ENCODE data around the gene PAM16.

Gene PAM16

GRCh38 chr16:4322121-4323052, 28.7 kb downstream of the PAM16 start:
- H3K18ac ChIP-seq (ENCODE audit: low read length) = no peak overlapping the region
- no peak overlapping the region for H3K4me3 ChIP-seq (ENCODE audit: low read length)
- H4K5ac ChIP-seq (ENCODE audit: low read length) = no peak overlapping the region

DNA sequence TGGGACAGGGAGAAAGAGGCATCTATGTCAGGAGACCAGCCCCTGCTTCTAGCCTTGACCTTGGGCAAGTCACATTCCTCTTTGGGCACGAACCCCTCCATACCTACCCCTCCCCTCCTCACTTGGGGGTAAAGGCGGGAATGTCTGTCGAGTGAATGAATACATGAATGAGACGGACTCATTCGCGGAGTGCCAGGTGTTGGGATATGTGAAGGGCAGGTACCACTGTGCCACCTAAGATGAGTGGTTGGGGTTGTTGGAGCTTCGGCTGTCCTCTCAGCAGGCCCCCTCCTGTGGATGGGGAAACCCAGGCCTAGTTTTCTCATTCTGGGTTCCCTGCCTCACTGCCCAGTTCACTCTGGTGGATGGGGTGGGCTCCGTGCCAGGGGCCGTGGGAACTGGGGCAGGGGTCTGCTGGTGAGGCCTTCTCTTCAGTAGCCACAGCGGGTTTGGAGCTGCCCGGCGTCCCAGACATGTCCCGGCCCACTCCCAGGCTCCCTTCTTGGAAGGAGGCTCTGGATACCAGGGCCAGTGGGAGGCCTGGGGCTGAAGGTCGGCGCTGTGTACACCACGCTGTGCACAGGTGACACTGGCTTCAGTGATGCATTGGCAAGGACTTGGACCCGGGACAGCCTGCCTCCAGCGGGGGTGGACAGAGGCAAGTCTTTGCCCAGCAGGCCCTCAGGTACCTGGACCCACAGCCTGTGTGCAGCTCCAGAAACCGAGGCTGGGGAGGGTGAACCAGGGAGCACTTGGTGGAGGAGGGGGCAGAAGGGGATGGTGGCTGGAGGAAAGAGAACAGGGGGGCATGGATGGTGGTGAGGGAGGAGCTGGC, 29.6 kb downstream of the PAM16 start:
- H3K27ac ChIP-seq (ENCODE audit: low read depth, low read length) = no peak overlapping the region
- no peak overlapping the region for H3K9ac ChIP-seq (ENCODE audit: low read length)
- no CpG with 5 or more reads among the region's 19 CpGs for WGBS (ENCODE audit: extremely low coverage, insufficient coverage, low lambda C conversion rate)
- no peak overlapping the region for H4K5ac ChIP-seq (ENCODE audit: low read length)
- no peak overlapping the region for H3K18ac ChIP-seq (ENCODE audit: low read length)
- H3K4ac ChIP-seq (ENCODE audit: low read depth, low read length) = no peak overlapping the region
- no peak for DNase-seq
- no peak overlapping the region for H3K23ac ChIP-seq (ENCODE audit: low read length)
- H3K4me2 ChIP-seq (ENCODE audit: low read length) = no peak overlapping the region
- peaks cover 4% of the 10 kb centered on the region for H3K4me1 ChIP-seq (ENCODE audit: control insufficient read depth, low read depth, low read length)
- no peak overlapping the region for H4K8ac ChIP-seq (ENCODE audit: low read depth, low read length)
- H2BK5ac ChIP-seq (ENCODE audit: low read length) = no peak overlapping the region
- no peak overlapping the region for H2BK15ac ChIP-seq (replicated peaks; ENCODE audit: low read depth)
- H3K79me1 ChIP-seq (ENCODE audit: low read length) = peaks cover 19% of the 10 kb centered on the region
- no peak overlapping the region for H3K56ac ChIP-seq (ENCODE audit: low read length)
- H3K4me3 ChIP-seq (ENCODE audit: low read length) = no peak overlapping the region
- peaks cover 38% of the 10 kb centered on the region for H3K79me2 ChIP-seq (ENCODE audit: control insufficient read depth, insufficient read depth, low read length)
- no peak overlapping the region for H2AK5ac ChIP-seq (ENCODE audit: low read length)
- no peaks in the 10 kb centered on the region for H3K27me3 ChIP-seq (ENCODE audit: insufficient read depth, low read length, poor library complexity)
- no peak overlapping the region for H2BK120ac ChIP-seq (ENCODE audit: low read depth, low read length)
- H3K36me3 ChIP-seq (ENCODE audit: control insufficient read depth, insufficient read depth, low read length) = no peaks in the 10 kb centered on the region

More at GRCh38 chr16:4322121-4323052, 28.7 kb downstream of the PAM16 start:
- no peak overlapping the region for H3K9ac ChIP-seq (ENCODE audit: low read length)
- no peak overlapping the region for H2AK5ac ChIP-seq (ENCODE audit: low read length)
- no peak for DNase-seq
- peaks cover 4% of the 10 kb centered on the region for H3K4me1 ChIP-seq (ENCODE audit: control insufficient read depth, low read depth, low read length)
- H3K36me3 ChIP-seq (ENCODE audit: control insufficient read depth, insufficient read depth, low read length) = no peaks in the 10 kb centered on the region
- no peak overlapping the region for H4K8ac ChIP-seq (ENCODE audit: low read depth, low read length)
- no peak overlapping the region for H2BK120ac ChIP-seq (ENCODE audit: low read depth, low read length)
- H3K79me1 ChIP-seq (ENCODE audit: low read length) = peaks cover 14% of the 10 kb centered on the region
- no peak overlapping the region for H3K56ac ChIP-seq (ENCODE audit: low read length)
- no peak overlapping the region for H3K4ac ChIP-seq (ENCODE audit: low read depth, low read length)
- no peak overlapping the region for H3K4me2 ChIP-seq (ENCODE audit: low read length)
- H3K27me3 ChIP-seq (ENCODE audit: insufficient read depth, low read length, poor library complexity) = no peaks in the 10 kb centered on the region
- H3K27ac ChIP-seq (ENCODE audit: low read depth, low read length) = no peak overlapping the region
- H2BK15ac ChIP-seq (replicated peaks; ENCODE audit: low read depth) = no peak overlapping the region
- no CpG with 5 or more reads among the region's 30 CpGs for WGBS (ENCODE audit: extremely low coverage, insufficient coverage, low lambda C conversion rate)
- no peak overlapping the region for H3K23ac ChIP-seq (ENCODE audit: low read length)
- H3K79me2 ChIP-seq (ENCODE audit: control insufficient read depth, insufficient read depth, low read length) = peaks cover 34% of the 10 kb centered on the region
- no peak overlapping the region for H2BK5ac ChIP-seq (ENCODE audit: low read length)

GRCh38 chr16:4320571-4321137, 30.5 kb downstream of the PAM16 start:
- Histone ChIP-seq H3K79me2 (ENCODE audit: control insufficient read depth, insufficient read depth, low read length) (peaks cover 38% of the 10 kb centered on the region), H2BK15ac (replicated peaks; ENCODE audit: low read depth) (no peak overlapping the region), H3K4ac (ENCODE audit: low read depth, low read length) (no peak overlapping the region), H3K4me2 (ENCODE audit: low read length) (no peak overlapping the region), H4K5ac (ENCODE audit: low read length) (no peak overlapping the region), H2AK5ac (ENCODE audit: low read length) (no peak overlapping the region), H3K27me3 (ENCODE audit: insufficient read depth, low read length, poor library complexity) (no peaks in the 10 kb centered on the region), H3K23ac (ENCODE audit: low read length) (no peak overlapping the region), H3K27ac (ENCODE audit: low read depth, low read length) (no peak overlapping the region), H4K8ac (ENCODE audit: low read depth, low read length) (no peak overlapping the region), H3K36me3 (ENCODE audit: control insufficient read depth, insufficient read depth, low read length) (no peaks in the 10 kb centered on the region), H2BK120ac (ENCODE audit: low read depth, low read length) (no peak overlapping the region), H3K4me1 (ENCODE audit: control insufficient read depth, low read depth, low read length) (peaks cover 4% of the 10 kb centered on the region), H2BK5ac (ENCODE audit: low read length) (no peak overlapping the region), H3K56ac (ENCODE audit: low read length) (no peak overlapping the region), H3K18ac (ENCODE audit: low read length) (no peak overlapping the region), H3K9ac (ENCODE audit: low read length) (no peak overlapping the region), H3K4me3 (ENCODE audit: low read length) (no peak overlapping the region), H3K79me1 (ENCODE audit: low read length) (peaks cover 19% of the 10 kb centered on the region)
- WGBS (ENCODE audit: extremely low coverage, insufficient coverage, low lambda C conversion rate) = no CpG with 5 or more reads among the region's 16 CpGs
- no peak for DNase-seq

- Histone ChIP-seq H3K4me1 (ENCODE audit: control insufficient read depth, low read depth, low read length) (peaks cover 4% of the 10 kb centered on the region), H3K4me3 (ENCODE audit: low read length) (no peak overlapping the region)
- no CpG with 5 or more reads among the region's 37 CpGs for WGBS (ENCODE audit: extremely low coverage, insufficient coverage, low lambda C conversion rate)
These were observed 31.4 kb downstream of the PAM16 start for GRCh38 chr16:4319454-4320421.

DNA sequence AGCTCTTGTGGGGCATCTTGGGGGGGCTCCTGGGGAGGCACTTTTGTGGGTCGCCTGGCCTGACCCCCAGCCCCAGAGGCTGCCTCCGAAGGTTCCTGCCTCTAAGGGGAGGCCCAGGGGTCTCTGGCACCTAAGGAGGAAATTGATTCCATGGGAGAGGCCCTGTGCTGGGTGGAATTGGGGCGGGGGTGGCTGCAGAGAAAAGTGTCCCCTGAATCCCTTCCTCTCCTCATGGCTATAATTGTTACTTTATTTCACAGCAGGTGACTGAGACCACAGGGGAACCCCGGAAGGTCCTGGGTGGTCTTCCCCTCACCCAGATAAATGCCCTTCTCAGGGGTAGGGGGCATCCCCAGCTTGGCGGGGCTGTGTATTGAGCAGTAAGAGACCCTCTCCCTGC, 32.2 kb downstream of the PAM16 start:
- H3K4ac ChIP-seq (ENCODE audit: low read depth, low read length) = no peak overlapping the region
- no peak overlapping the region for H2BK120ac ChIP-seq (ENCODE audit: low read depth, low read length)
- no peak overlapping the region for H3K23ac ChIP-seq (ENCODE audit: low read length)
- no peak overlapping the region for H3K4me2 ChIP-seq (ENCODE audit: low read length)
- no peak overlapping the region for H4K8ac ChIP-seq (ENCODE audit: low read depth, low read length)
- no peak for DNase-seq
- H3K79me2 ChIP-seq (ENCODE audit: control insufficient read depth, insufficient read depth, low read length) = peaks cover 32% of the 10 kb centered on the region
- peaks cover 4% of the 10 kb centered on the region for H3K4me1 ChIP-seq (ENCODE audit: control insufficient read depth, low read depth, low read length)
- H3K79me1 ChIP-seq (ENCODE audit: low read length) = peaks cover 13% of the 10 kb centered on the region
- no peak overlapping the region for H4K5ac ChIP-seq (ENCODE audit: low read length)
- no peak overlapping the region for H3K9ac ChIP-seq (ENCODE audit: low read length)
- H3K4me3 ChIP-seq (ENCODE audit: low read length) = no peak overlapping the region
- peak overlapping the region; percentile 56 for H3K56ac ChIP-seq (ENCODE audit: low read length)
- no peak overlapping the region for H3K27ac ChIP-seq (ENCODE audit: low read depth, low read length)
- H3K36me3 ChIP-seq (ENCODE audit: control insufficient read depth, insufficient read depth, low read length) = no peaks in the 10 kb centered on the region
- WGBS (ENCODE audit: extremely low coverage, insufficient coverage, low lambda C conversion rate) = no CpG with 5 or more reads among the region's 5 CpGs
- no peak overlapping the region for H2BK15ac ChIP-seq (replicated peaks; ENCODE audit: low read depth)
- no peaks in the 10 kb centered on the region for H3K27me3 ChIP-seq (ENCODE audit: insufficient read depth, low read length, poor library complexity)
- H3K18ac ChIP-seq (ENCODE audit: low read length) = no peak overlapping the region
- H2AK5ac ChIP-seq (ENCODE audit: low read length) = no peak overlapping the region
- no peak overlapping the region for H2BK5ac ChIP-seq (ENCODE audit: low read length)

More at GRCh38 chr16:4319454-4320421, 31.4 kb downstream of the PAM16 start:
- H2BK5ac ChIP-seq (ENCODE audit: low read length) = no peak overlapping the region
- peak overlapping the region; percentile 56 for H3K56ac ChIP-seq (ENCODE audit: low read length)
- no peak for DNase-seq
- no peak overlapping the region for H3K4me2 ChIP-seq (ENCODE audit: low read length)
- H2BK15ac ChIP-seq (replicated peaks; ENCODE audit: low read depth) = no peak overlapping the region
- no peaks in the 10 kb centered on the region for H3K36me3 ChIP-seq (ENCODE audit: control insufficient read depth, insufficient read depth, low read length)
- H2BK120ac ChIP-seq (ENCODE audit: low read depth, low read length) = no peak overlapping the region
- H3K79me2 ChIP-seq (ENCODE audit: control insufficient read depth, insufficient read depth, low read length) = peaks cover 34% of the 10 kb centered on the region
- no peak overlapping the region for H2AK5ac ChIP-seq (ENCODE audit: low read length)
- H4K8ac ChIP-seq (ENCODE audit: low read depth, low read length) = no peak overlapping the region
- H3K79me1 ChIP-seq (ENCODE audit: low read length) = peaks cover 15% of the 10 kb centered on the region
- no peak overlapping the region for H3K27ac ChIP-seq (ENCODE audit: low read depth, low read length)
- H3K9ac ChIP-seq (ENCODE audit: low read length) = no peak overlapping the region
- H3K23ac ChIP-seq (ENCODE audit: low read length) = no peak overlapping the region
- no peaks in the 10 kb centered on the region for H3K27me3 ChIP-seq (ENCODE audit: insufficient read depth, low read length, poor library complexity)
- no peak overlapping the region for H3K18ac ChIP-seq (ENCODE audit: low read length)
- H3K4ac ChIP-seq (ENCODE audit: low read depth, low read length) = no peak overlapping the region
- H4K5ac ChIP-seq (ENCODE audit: low read length) = no peak overlapping the region

All from mesendoderm (in vitro differentiated cells).